ENCODE results near the gene MMP24.

MMP24 gene

DNA sequence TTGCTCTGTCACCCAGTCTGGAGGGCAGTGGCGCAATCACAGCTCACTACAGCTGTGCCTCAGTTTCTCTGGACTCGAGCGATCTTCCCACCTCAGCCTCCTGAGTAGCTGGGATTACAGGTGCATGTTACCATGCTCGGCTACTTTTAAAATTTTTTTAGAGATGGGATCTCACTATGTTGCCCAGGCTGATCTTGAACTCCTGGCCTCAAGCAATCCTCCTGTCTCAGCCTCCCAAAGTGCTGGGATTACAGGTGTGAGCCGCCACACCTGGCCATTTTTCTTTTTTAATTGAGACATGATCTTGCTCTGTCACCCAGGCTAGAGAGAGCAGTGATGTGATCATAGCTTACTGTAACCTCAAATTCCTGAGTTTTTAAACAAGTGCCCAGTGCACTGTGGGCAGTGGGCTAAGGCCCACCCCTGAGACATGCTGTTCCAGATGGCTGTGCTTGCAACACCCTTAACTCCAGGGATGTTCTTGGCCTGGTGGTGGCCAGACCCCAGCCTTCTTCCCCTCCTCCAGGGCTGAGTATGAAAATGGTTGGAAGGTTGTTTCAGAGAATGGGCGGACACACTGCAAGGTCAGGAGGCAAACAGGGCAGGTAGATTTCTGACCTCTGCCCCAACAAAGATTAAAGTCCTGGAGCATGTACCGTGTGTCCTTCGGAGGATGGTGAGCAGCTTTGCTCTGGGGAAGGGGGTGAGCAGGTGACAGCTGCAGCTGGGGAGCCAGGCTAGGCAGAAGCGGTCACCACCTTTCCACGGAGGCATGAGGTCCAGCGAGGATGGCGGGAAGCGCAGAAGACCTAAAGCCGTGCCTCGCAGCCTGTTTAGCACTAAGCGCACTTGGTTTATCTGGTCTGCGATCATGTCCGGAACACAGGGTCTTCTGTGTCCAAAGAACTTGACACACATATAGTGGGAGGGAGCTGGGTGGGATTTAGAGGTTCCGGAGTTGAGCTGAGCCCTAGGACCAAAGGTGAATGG lies 67.1 kb downstream of the MMP24 start:
- no peak for TF ChIP-seq CTCF (IDR thresholded peaks at IDR 0.05; ENCODE audit: low read depth, low read length, missing control alignments)
- in situ Hi-C loops (cut with HindIII; ENCODE audit: low sequenced_read_pairs): no loop called here
- H3K4me3 ChIP-seq (ENCODE audit: low read depth, low read length): no peak overlapping the region
- no peak for DNase-seq (ENCODE audit: low read depth)

GRCh38 chr20:35294293-35294685 lies 67.8 kb downstream of the MMP24 start:
- in situ Hi-C loops (cut with HindIII; ENCODE audit: low sequenced_read_pairs): no loop called here
- no peak for TF ChIP-seq CTCF (IDR thresholded peaks at IDR 0.05; ENCODE audit: low read depth, low read length, missing control alignments)
- no peak for DNase-seq (ENCODE audit: low read depth)
- no peak overlapping the region for H3K4me3 ChIP-seq (ENCODE audit: low read depth, low read length)

GRCh38 chr20:35295058-35295457 lies 68.6 kb downstream of the MMP24 start:
- TF ChIP-seq CTCF (IDR thresholded peaks at IDR 0.05; ENCODE audit: low read depth, low read length, missing control alignments): no peak
- in situ Hi-C loops (cut with HindIII; ENCODE audit: low sequenced_read_pairs): no loop called here
- H3K4me3 ChIP-seq (ENCODE audit: low read depth, low read length): no peak overlapping the region
- DNase-seq (ENCODE audit: low read depth): no peak

GRCh38 chr20:35295674-35296073 lies 69.2 kb downstream of the MMP24 start:
- no peak for TF ChIP-seq CTCF (IDR thresholded peaks at IDR 0.05; ENCODE audit: low read depth, low read length, missing control alignments)
- no peak overlapping the region for H3K4me3 ChIP-seq (ENCODE audit: low read depth, low read length)
- no peak for DNase-seq (ENCODE audit: low read depth)
- in situ Hi-C loops (cut with HindIII; ENCODE audit: low sequenced_read_pairs): no loop called here

DNA sequence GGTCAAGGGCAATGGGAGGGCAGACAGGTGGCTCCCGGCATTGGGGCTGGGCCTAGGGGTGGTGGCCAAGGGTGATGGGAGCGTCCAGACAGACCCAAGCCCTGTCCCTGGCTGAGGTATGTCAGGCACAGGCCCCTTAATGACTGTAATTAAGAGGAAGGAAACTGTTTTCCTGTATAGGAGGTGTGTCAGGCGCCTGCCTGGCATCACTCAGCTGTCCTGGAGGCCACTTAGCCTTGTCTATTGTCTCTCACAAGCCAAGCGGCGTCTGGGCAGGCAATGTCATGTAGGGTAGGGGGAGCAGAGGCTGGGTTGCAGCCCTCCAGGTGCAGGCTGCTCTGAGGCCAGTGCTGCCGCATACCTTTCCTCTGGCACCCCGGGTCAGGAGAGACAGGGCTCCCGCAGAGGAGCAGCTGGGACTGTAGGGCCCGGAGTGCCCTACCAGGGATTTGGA lies 69.6 kb downstream of the MMP24 start:
- no peak overlapping the region for H3K4me3 ChIP-seq (ENCODE audit: low read depth, low read length)
- DNase-seq (ENCODE audit: low read depth): no peak
- in situ Hi-C loops (cut with HindIII; ENCODE audit: low sequenced_read_pairs): no loop called here
- no peak for TF ChIP-seq CTCF (IDR thresholded peaks at IDR 0.05; ENCODE audit: low read depth, low read length, missing control alignments)

DNA sequence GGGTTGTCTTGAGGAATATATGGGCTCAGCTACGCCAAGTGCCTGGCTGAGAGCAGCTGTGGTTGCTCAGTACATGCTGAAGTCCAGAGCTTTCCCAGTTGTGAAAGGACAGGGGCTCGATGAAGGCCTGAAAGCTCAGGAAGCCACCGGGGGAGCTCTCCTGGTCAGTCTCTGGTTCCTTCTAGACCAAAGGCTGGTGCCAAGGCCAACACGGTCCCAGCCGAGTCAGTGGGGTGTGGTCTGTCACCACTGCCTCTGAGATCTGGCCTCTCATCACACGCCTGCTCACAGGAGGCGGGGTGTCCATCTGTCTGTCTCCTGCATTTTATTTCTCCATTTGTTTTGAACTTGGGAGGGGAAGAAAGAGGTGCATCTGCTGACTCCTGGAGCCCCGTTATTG lies 70.7 kb downstream of the MMP24 start:
- no peak for TF ChIP-seq CTCF (IDR thresholded peaks at IDR 0.05; ENCODE audit: low read depth, low read length, missing control alignments)
- DNase-seq (ENCODE audit: low read depth): no peak
- in situ Hi-C loops (cut with HindIII; ENCODE audit: low sequenced_read_pairs): no loop called here
- H3K4me3 ChIP-seq (ENCODE audit: low read depth, low read length): no peak overlapping the region

All from astrocyte of the cerebellum (primary cell).